Measurements from ENCODE around the gene PSMD8. TPM values are rescaled to one million over a fixed set of nuclear protein-coding genes. Genes with fewer than 3 reads are reported as not detected.

PSMD8 gene
- total RNA-seq, 1 experiment from 2014 or later = 195 TPM

GRCh38 chr19:38429811-38430156 lies 55.4 kb downstream of the PSMD8 start:
- H3K4me3 ChIP-seq (replicated peaks in 1 of 2; ENCODE audit: low read depth in 1 of 2, low read length in 2 of 2) = no peak overlapping the region
- no peaks in the 10 kb centered on the region for H3K79me2 ChIP-seq (ENCODE audit: insufficient read depth, low read length)
- no peaks in the 10 kb centered on the region for H4K20me1 ChIP-seq (ENCODE audit: insufficient read depth)
- no TSS peak for BruUV-seq (replicated peaks)
- no peak overlapping the region for H3K9ac ChIP-seq (ENCODE audit: low read length)
- no peak overlapping the region for H3K4me2 ChIP-seq (ENCODE audit: low read length)
- H3K4me1 ChIP-seq (ENCODE audit: control insufficient read depth in 1 of 2, insufficient read depth in 2 of 2, low read length in 2 of 2) = peaks cover 0 to 15% of the 10 kb centered on the region in 2 experiments; a peak in 2 of 4 replicates
- TF ChIP-seq FOSL1 (IDR thresholded peaks at IDR 0.05; ENCODE audit: low read depth) (no peak), ZBTB33 (IDR thresholded peaks at IDR 0.05; ENCODE audit: extremely low read depth, insufficient replicate concordance, low read length) (no peak), EGR1 (IDR thresholded peaks at IDR 0.05; ENCODE audit: low read depth) (no peak), REST (IDR thresholded peaks at IDR 0.05; ENCODE audit: low read depth) (no peak), SP1 (IDR thresholded peaks at IDR 0.05; ENCODE audit: low read depth) (no peak), JUND (IDR thresholded peaks at IDR 0.05) (no peak), CBX3 (IDR thresholded peaks at IDR 0.05; ENCODE audit: low read depth) (no peak), CEBPB (IDR thresholded peaks at IDR 0.05; ENCODE audit: low read depth) (no peak), SIN3A (IDR thresholded peaks at IDR 0.05; ENCODE audit: low read depth) (no peak)
- intact Hi-C loops (cut with micrococcal nuclease) = no loop called here
- H2AFZ ChIP-seq (ENCODE audit: low read depth, low read length, poor library complexity, severe bottlenecking) = no peak overlapping the region
- no peak overlapping the region for H3K27ac ChIP-seq (ENCODE audit: low read depth, low read length)
- ChIA-PET RAD21 (ENCODE audit: low non-redundant PET in 1 of 2, low total read pairs in 2 of 2, uncharacterized antibody in 2 of 2, unreplicated experiment in 2 of 2) (no interaction called here), CTCF (no interaction called here), POLR2A (interaction anchor here (1.3 kb wide), 1 partner anchor 27 kb away, joined by 3 read pairs; the partner anchor contains the start of gene FAM98C)
- no peaks in the 10 kb centered on the region for H3K27me3 ChIP-seq (ENCODE audit: insufficient read depth, low read length)
- no peaks in the 10 kb centered on the region for H3K36me3 ChIP-seq (ENCODE audit: control insufficient read depth in 1 of 2, insufficient read depth in 2 of 2, low read length in 2 of 2)
- H3K9me3 ChIP-seq (ENCODE audit: control insufficient read depth in 1 of 2, insufficient read depth in 1 of 2, low read depth in 1 of 2, low read length in 2 of 2) = no peaks in the 10 kb centered on the region
- H3K9me2 ChIP-seq (ENCODE audit: insufficient read depth) = no peaks in the 10 kb centered on the region
- no peak for ATAC-seq
- DNase-seq (ENCODE audit: low read depth, low spot score) = no peak
